ENCODE data around the gene MESP1. TPM values are rescaled to one million over a fixed set of nuclear protein-coding genes. Genes with fewer than 3 reads are reported as not detected.
A peak's percentile ranks its signal among the peaks of the same experiment; 100 is the strongest.
"Not testable (repeated sequence)": the region's sequence is repeated elsewhere in the genome, so short reads cannot be mapped to it uniquely, and the experiment has no call there.

MESP1 gene, protein sequence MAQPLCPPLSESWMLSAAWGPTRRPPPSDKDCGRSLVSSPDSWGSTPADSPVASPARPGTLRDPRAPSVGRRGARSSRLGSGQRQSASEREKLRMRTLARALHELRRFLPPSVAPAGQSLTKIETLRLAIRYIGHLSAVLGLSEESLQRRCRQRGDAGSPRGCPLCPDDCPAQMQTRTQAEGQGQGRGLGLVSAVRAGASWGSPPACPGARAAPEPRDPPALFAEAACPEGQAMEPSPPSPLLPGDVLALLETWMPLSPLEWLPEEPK
- total RNA-seq = 5.6 and 7.3 TPM in 2 replicates

GRCh38 chr15:89750560-89751542 lies at the start of gene MESP1:
Gene MESP1 (minus strand): TSS chr15:89751249. CDS start chr15:89751231, 18 bp downstream.
- Mint-ChIP-seq H3K4me3 (peak within 1 kb of the TSS; percentile 80), H3K27me3 (peaks cover 38% of the 10 kb centered on the region), H3K4me1 (peaks cover 2% of the 10 kb centered on the region), H3K9me3 (no peaks in the 10 kb centered on the region), H3K27ac (peak within 1 kb of the TSS; percentile 43), H3K36me3 (ENCODE audit: low read depth) (no peaks in the 10 kb centered on the region)
- intact Hi-C loops (cut with micrococcal nuclease) = loop anchor here (5.0 kb wide), 1 partner anchor 141 kb away; the partner anchor contains the start of gene AP3S2
- DNase-seq = peak; percentile 96

- DNase-seq = no peak
- Mint-ChIP-seq H3K27me3 (peaks cover 3% of the 10 kb centered on the region), H3K4me3 (no peak overlapping the region), H3K9me3 (no peaks in the 10 kb centered on the region), H3K4me1 (no peaks in the 10 kb centered on the region), H3K36me3 (ENCODE audit: low read depth) (no peaks in the 10 kb centered on the region), H3K27ac (no peak overlapping the region)
- intact Hi-C loops (cut with micrococcal nuclease) = no loop called here
Measured at GRCh38 chr15:89799918-89800498, 49.0 kb upstream of the MESP1 start.

GRCh38 chr15:89799011-89799911 lies 48.2 kb upstream of the MESP1 start:
- H3K4me3 Mint-ChIP-seq = no peak overlapping the region
- intact Hi-C loops (cut with micrococcal nuclease) = no loop called here
- no peaks in the 10 kb centered on the region for H3K36me3 Mint-ChIP-seq (ENCODE audit: low read depth)
- peaks cover 3% of the 10 kb centered on the region for H3K27me3 Mint-ChIP-seq
- DNase-seq = no peak
- H3K27ac Mint-ChIP-seq = no peak overlapping the region
- no peaks in the 10 kb centered on the region for H3K9me3 Mint-ChIP-seq
- H3K4me1 Mint-ChIP-seq = no peaks in the 10 kb centered on the region

DNA sequence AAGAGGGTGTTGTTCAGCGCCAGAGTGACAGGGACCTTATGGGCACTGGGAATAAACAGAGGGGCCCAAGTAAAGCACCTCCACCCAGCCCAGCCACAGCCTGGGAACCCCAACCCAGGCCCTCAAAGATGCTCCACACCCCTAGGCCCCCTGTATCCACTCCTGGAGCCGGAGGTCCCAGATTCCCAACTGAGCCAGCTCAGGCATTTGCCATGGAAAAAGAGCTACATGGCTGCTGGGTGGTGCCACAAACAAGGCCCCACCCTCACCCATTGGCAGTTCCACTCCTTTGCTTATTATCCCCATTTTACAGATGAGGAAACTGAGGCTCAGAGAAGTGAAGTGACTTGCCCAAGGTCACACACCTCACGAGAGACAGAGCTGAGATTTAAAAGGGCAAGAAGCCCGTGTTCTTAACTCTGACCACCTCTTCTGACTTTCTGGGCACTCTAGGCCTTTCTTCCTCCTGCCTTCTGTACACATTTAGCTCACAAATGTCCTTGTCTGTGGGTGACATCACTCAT lies 46.7 kb upstream of the MESP1 start:
- Mint-ChIP-seq H3K4me1 (no peaks in the 10 kb centered on the region), H3K9me3 (no peaks in the 10 kb centered on the region), H3K27ac (no peak overlapping the region), H3K27me3 (peaks cover 3% of the 10 kb centered on the region), H3K36me3 (ENCODE audit: low read depth) (no peaks in the 10 kb centered on the region), H3K4me3 (no peak overlapping the region)
- intact Hi-C loops (cut with micrococcal nuclease) = no loop called here
- no peak for DNase-seq

GRCh38 chr15:89795996-89796395 lies 44.9 kb upstream of the MESP1 start:
- intact Hi-C loops (cut with micrococcal nuclease) = no loop called here
- Mint-ChIP-seq H3K4me1 (no peaks in the 10 kb centered on the region), H3K36me3 (ENCODE audit: low read depth) (no peaks in the 10 kb centered on the region), H3K27me3 (peaks cover 3% of the 10 kb centered on the region), H3K4me3 (no peak overlapping the region), H3K9me3 (no peaks in the 10 kb centered on the region), H3K27ac (no peak overlapping the region)
- DNase-seq = no peak

DNA sequence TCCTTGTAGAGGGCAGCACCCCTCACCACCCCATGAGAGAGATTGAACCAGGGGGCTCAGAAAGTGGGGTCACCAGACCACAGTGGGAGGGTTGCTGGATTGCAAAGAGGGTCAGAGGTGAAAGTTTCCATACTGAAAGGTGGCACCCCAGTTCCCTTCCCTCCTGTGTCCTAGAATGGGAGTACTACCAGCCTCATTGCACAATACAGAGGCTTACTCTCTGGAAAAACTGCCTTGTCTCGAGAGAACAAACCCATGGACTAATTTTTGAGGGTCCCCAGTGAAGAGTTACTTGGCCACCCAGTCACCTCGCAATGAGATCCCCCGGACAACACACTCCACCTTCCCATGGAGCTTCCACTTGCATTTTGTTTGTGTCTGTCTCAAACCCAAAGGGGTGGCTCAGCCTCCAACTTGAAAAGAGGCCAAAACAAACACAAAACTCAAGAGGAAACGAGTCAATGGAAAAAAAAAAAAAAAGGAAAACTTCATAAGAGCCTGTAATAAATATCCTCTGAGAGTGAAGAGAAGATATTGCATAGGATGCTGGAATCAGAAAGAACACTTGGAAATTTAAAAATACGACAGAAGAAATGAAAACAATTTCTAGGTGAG lies 43.7 kb upstream of the MESP1 start:
- H3K27ac Mint-ChIP-seq = no peak overlapping the region
- no peak for DNase-seq
- H3K36me3 Mint-ChIP-seq (ENCODE audit: low read depth) = no peaks in the 10 kb centered on the region
- peaks cover 3% of the 10 kb centered on the region for H3K27me3 Mint-ChIP-seq
- intact Hi-C loops (cut with micrococcal nuclease) = no loop called here
- no peaks in the 10 kb centered on the region for H3K9me3 Mint-ChIP-seq
- no peak overlapping the region for H3K4me3 Mint-ChIP-seq
- no peaks in the 10 kb centered on the region for H3K4me1 Mint-ChIP-seq

DNA sequence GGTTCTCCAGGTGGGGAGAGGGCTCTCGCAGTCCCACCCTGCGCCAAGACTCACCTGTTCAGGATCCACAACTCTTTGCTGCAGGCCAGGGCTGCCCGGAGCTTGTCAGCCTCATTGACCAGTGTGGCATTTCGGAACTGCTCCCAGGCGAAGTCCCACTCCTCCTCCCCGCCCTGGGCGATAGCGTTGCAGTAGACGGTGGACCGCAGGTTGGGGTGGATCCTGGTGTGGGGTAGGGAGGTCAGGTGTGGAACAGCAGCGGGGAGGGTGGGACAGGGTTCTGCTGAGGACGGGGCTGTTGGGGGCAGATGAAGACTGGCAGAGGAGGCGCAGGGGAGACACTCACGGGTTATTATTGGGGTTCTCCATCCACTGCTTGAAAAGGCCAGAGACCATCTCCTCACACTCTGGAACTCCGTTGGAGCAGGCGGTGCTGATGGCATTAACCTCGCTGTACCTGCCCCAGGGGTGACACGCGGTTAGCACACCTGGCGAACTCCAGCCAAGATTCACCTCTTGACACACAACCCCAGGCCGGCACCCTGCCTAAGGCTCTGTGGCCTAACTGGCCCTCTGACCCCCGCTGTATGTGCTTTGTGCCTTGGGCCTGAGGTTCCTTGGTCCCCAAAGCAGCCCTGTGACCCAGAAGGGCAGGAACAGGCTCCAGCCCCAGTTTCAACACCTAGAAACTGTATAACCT lies 41.2 kb upstream of the MESP1 start:
- DNase-seq = no peak
- Mint-ChIP-seq H3K4me3 (no peak overlapping the region), H3K36me3 (ENCODE audit: low read depth) (no peaks in the 10 kb centered on the region), H3K9me3 (peaks cover 8% of the 10 kb centered on the region), H3K27me3 (peaks cover 8% of the 10 kb centered on the region), H3K4me1 (no peaks in the 10 kb centered on the region), H3K27ac (no peak overlapping the region)
- intact Hi-C loops (cut with micrococcal nuclease) = no loop called here

- peaks cover 8% of the 10 kb centered on the region for H3K9me3 Mint-ChIP-seq
- intact Hi-C loops (cut with micrococcal nuclease) = no loop called here
- no peaks in the 10 kb centered on the region for H3K4me1 Mint-ChIP-seq
Measured at GRCh38 chr15:89790661-89791060, 39.6 kb upstream of the MESP1 start.

DNA sequence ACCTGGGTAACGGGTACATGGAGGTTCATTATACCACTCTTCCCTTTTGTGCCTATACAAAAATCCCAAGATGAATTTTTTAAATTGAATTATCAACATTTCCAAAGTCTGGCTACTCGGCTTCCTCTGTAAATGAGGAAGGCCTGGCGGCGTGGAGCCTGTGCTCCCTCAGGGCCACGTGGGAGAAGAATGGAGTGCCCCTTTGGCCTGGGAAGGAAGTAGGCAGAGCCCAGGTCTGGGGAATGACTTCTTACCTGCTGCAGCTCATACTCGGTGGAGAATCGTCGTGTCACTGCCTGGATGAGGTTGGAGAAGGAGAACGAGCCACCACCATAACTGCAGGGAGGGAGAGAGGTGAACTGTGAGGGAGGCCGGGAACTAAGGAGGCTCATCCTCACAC lies 39.2 kb upstream of the MESP1 start:
- intact Hi-C loops (cut with micrococcal nuclease) = no loop called here
- peaks cover 8% of the 10 kb centered on the region for H3K9me3 Mint-ChIP-seq
- no peak overlapping the region for H3K27ac Mint-ChIP-seq
- H3K4me3 Mint-ChIP-seq = no peak overlapping the region
- H3K36me3 Mint-ChIP-seq (ENCODE audit: low read depth) = no peaks in the 10 kb centered on the region
- DNase-seq = no peak
- H3K4me1 Mint-ChIP-seq = no peaks in the 10 kb centered on the region
- H3K27me3 Mint-ChIP-seq = peaks cover 6% of the 10 kb centered on the region

More at GRCh38 chr15:89790661-89791060, 39.6 kb upstream of the MESP1 start:
- H3K4me3 Mint-ChIP-seq = no peak overlapping the region
- DNase-seq = no peak
- no peaks in the 10 kb centered on the region for H3K36me3 Mint-ChIP-seq (ENCODE audit: low read depth)
- no peak overlapping the region for H3K27ac Mint-ChIP-seq
- peaks cover 9% of the 10 kb centered on the region for H3K27me3 Mint-ChIP-seq

DNA sequence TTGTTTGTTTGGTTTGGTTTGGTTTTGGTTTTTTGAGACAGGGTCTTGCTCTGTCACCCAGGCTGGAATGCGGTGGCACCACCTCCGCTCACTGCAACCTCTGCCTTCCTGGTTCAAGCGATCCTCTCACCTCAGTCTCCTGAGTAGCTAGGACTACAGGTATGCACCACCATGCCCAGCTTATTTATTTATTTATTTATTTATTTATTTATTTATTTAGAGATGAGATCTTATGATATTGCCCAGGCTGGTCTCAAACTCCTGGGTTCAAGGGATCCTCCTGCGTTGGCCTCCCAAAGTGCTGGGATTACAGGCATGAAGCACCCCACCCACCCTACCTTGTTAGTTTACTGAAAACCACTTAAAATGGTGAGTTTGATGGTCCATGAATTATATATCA lies 37.5 kb upstream of the MESP1 start:
- H3K27me3 Mint-ChIP-seq, DNase-seq, H3K4me1 Mint-ChIP-seq: not testable (repeated sequence)

GRCh38 chr15:89787944-89788343 lies 36.9 kb upstream of the MESP1 start:
- peaks cover 8% of the 10 kb centered on the region for H3K9me3 Mint-ChIP-seq
- H3K27me3 Mint-ChIP-seq = peaks cover 6% of the 10 kb centered on the region
- no peaks in the 10 kb centered on the region for H3K36me3 Mint-ChIP-seq (ENCODE audit: low read depth)
- H3K4me3 Mint-ChIP-seq = no peak overlapping the region
- H3K4me1 Mint-ChIP-seq = peaks cover 2% of the 10 kb centered on the region
- no peak for DNase-seq
- intact Hi-C loops (cut with micrococcal nuclease) = no loop called here
- no peak overlapping the region for H3K27ac Mint-ChIP-seq

More for the DNA sequence above, 37.5 kb upstream of the MESP1 start:
- H3K36me3 Mint-ChIP-seq (ENCODE audit: low read depth); H3K27ac Mint-ChIP-seq; H3K4me3 Mint-ChIP-seq; H3K9me3 Mint-ChIP-seq; intact Hi-C loops (cut with micrococcal nuclease): not testable (repeated sequence)

- no peak for DNase-seq
- Mint-ChIP-seq H3K36me3 (ENCODE audit: low read depth) (no peaks in the 10 kb centered on the region), H3K4me3 (no peak overlapping the region), H3K4me1 (peaks cover 8% of the 10 kb centered on the region), H3K27ac (no peak overlapping the region), H3K9me3 (peaks cover 8% of the 10 kb centered on the region), H3K27me3 (peaks cover 6% of the 10 kb centered on the region)
- intact Hi-C loops (cut with micrococcal nuclease) = no loop called here
Measured at GRCh38 chr15:89785774-89786140, 34.7 kb upstream of the MESP1 start.

Measured in activated CD4-positive, alpha-beta T cell treated with anti-CD3 and anti-CD28 coated beads, Interleukin-2, amount 10 ng/mL, durations not matched to agents 24 days and 14 days (primary cell).